GM19372 (cell line): ENCODE results near the gene CDK17.
"Not testable (repeated sequence)": the region's sequence is repeated elsewhere in the genome, so short reads cannot be mapped to it uniquely, and the experiment has no call there.

ENCODE experiments used
- ATAC-seq: cut with Tn5 transposase; IDR thresholded peaks from one replicate; pipeline ENCODE4 v1.9.1; 2021; ENCODE audit warnings: mild to moderate bottlenecking, low read depth, moderate library complexity; ENCODE audit not compliant: unreplicated experiment

The CDK17 gene

DNA sequence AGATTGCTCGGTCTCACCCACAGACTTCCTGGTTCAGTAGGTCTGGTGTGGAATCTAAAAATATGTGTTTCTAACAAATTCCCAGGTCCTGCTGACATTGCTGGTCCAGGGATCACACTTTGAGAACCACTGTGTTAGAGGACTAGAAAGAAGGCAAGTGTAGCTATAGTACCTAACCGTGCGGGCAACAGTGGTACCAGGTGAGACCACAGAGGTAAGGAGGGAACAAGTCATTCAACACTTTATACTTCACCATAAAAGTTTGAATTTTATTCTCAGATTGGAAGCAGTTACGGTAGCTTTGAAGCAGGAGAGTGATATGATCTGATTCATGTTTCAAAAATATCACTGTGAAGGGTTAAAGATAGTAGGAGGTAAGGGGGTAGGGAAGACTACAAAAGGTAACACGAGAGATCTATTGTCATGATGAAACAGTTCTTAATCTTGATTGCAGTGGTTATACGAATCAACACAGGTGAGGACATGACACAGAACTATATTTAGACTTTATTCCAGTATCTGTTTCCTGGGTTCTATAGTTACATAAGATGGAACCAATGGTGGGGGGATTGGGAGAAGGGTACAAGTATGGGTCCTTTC, 73.5 kb downstream of the CDK17 start:
- ATAC-seq = no peak

DNA sequence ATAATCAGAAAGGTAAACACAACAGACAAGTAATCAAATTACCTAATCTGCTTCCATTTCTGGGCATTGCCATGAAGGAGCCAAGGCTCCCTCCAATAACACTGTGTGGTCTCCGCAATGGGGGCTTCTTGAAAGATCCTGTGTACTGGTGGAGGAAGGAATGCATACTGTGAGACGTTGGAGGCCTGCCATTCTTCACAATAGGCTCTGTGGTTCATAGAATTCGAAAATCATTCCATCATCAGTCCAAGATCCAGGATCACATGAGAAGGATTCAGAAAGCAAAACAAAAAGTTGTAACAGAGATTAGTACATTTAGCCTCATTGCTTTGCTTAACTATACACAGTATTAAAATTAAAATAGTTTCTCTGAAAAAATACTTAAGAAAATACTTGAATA, 76.3 kb downstream of the CDK17 start:
- ATAC-seq = no peak

DNA sequence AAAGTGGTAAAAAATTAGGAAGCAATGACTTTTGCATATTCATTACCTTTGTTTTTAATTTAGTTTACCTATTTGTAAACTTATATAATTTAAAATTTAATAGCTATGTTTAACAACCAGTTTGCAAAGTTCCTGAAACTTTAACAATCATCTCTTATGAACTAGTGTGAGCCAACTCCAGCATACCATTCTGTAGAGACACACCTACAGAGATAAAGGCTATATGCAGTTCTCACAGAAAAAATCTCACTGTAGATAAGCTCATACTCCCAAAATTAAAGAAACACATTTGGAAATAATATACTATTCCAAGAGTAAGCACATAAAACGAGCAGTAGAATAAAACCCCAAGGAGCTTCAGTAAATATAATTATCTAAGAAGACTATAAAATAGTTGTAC, 77.5 kb downstream of the CDK17 start:
- no peak for ATAC-seq

DNA sequence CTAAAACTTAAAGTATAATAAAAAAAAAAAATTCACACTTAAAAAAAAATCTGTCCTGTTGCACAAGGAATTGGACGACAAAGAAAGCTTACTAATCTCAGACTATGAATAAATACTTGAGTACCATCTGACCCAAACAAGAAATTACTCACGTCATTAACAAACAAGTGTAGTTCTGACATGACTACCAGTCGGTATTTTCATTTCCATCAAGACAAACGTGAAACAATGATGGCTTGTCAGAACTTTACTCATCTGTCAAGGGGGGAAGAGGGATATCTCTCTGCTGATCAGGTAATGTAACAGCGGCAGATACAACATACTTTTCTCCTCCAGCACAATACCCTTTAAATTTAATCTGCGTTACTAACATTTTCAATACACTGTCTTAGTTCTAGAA, 78.3 kb downstream of the CDK17 start:
- ATAC-seq = no peak

DNA sequence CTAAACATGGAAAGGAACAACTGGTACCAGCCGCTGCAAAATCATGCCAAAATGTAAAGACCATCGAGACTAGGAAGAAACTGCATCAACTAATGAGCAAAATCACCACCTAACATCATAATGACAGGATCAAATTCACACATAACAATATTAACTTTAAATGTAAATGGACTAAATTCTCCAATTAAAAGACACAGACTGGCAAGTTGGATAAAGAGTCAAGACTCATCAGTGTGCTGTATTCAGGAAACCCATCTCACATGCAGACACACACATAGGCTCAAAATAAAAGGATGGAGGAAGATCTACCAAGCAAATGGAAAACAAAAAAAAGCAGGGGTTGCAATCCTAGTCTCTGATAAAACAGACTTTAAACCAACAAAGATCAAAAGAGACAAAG, 82.4 kb downstream of the CDK17 start:
- not testable (repeated sequence) for ATAC-seq

DNA sequence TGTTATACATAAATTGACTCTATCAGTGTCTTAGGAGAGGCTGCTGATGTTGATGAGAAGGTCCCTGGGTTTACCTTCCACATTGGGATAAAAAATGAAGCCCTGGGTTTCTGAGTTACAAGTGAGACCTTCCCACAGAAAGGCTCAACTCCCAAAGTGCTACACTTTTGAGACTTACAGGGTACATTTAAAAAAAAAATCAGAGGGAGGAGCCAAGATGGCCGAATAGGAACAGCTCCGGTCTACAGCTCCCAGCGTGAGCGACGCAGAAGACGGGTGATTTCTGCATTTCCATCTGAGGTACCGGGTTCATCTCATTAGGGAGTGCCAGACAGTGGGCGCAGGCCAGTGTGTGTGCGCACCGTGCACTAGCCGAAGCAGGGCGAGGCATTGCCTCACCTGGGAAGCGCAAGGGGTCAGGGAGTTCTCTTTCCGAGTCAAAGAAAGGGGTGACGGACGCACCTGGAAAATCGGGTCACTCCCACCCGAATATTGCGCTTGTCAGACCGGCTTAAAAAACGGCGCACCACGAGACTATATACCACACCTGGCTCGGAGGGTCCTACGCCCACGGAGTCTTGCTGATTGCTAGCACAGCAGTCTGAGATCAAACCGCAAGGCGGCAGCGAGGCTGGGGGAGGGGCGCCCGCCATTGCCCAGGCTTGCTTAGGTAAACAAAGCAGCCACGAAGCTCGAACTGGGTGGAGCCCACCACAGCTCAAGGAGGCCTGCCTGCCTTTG, 84.3 kb downstream of the CDK17 start:
- ATAC-seq = not testable (repeated sequence)

DNA sequence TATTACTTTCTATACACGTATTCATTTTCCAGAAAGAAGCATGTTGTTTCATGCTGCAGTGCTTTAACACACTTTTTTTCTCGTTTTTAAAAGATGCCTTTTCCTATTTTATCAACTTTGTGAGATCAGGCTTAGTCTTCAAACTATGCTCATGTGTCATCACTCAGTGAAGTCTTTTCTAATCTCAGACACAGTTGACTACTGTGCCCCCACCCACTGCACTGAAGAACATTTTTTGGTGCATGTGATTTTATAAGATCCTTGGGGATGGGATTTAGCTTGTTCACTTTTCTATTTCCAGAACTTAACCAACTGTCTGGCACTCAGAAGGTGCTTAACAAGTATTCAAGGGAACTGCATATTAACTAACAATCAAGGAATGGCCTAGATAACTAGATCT, 85.5 kb downstream of the CDK17 start:
- no peak for ATAC-seq

DNA sequence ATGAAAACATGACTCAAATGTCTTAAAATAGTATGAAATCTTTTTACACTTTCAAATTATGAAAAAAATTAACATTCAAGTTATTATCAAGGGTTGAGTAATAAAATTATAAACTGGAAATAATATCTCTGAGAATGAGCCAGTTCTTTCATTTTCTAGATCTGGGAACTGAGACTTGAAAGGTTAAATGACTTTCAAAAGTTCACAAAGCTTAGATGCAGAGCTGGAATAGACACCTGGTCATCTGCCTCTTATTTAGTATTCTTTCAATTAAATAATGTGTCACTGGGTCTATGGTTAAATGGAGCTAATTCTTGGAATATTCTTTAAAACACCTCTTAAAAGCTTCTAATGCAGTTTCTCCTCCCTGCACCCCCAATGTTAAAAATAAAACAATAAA, 86.6 kb downstream of the CDK17 start:
- no peak for ATAC-seq

DNA sequence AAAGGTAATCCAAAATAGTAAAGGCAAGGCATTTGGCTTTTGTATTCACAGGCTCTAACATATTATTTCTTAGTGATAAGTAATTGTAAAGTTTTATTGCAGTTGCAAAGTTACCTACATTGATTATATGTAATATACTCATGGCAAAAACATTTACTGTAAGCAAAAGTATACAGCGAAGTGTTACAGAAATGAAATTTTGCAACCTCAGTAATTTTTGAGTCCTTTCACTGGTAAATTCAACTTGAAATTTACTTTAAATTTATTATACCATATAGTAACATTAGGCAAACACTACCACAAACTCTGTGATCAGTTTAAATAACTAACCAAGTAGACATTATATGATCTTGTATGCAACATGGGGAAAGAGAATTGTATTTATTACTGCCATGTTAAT, 89.0 kb downstream of the CDK17 start:
- ATAC-seq = no peak

DNA sequence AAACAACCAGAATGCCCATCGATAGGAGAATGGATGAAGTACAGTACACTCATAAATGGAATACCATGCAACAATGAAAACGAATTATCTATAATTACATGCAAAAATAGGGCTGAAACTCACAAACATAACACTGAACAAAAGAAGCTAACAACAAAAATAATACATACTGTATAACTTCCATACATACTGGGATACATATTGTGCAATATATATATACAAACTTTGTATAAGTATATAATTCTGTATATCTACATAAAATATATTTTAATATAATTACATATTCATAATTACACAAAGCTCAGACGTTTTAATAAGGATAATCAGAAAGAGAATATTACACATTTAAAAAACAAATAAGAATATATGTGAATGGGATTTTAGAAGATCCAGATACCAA, 90.2 kb downstream of the CDK17 start:
- no peak for ATAC-seq

DNA sequence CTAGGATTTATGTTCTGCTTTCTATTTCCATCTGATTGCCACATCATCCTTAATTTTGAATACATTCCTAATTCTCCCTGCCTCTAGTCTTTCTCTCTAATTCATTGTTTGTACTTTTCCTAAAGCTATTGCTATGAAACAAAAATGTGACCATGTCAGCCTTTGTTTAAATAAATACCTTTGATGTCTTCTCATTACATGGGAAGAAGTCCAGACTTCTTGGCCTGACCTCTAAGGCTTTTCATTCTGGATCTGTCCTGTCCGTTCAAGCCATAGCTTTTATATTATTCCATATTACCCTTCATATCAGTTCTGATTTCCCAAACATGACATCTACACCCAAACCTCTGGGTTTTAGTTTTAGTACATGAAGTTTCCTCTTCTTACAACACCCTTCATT, 91.4 kb downstream of the CDK17 start:
- ATAC-seq = no peak

DNA sequence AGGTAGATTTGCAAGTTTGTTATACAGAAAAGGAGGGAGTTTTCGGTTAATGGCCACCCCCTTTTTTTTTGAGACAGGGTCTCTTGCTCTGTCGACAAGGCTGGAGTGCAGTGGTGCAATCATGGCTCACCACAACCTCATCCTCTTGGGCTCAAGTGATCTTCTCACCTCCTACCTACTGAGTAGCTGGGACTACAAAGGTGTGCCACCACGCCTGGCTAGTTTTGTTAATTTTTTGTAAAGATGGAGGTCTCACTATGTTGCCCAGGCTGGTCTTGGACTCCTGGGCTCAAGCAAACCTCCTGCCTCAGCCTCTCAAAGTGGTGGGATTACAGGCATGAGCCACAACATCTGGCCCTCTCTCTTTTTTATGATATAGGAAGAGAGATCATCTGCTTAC, 94.6 kb downstream of the CDK17 start:
- no peak for ATAC-seq

DNA sequence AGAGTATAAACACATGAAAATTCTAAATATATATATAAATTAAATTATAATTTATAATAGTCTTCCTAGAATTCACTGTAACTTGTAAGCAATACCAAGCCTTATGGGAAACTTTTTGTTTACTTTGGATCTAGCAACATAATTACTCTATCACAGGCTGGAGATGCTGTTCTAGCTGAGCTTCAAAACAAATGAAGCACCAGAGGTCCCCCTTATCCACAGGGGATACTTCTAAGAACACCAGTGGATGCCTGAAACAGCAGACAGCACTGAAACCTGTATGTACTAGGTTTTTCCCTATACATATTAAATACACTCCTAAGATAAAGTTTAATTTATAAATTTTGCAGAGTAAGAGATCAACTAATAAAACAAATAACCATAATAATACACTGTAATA, 96.6 kb downstream of the CDK17 start:
- ATAC-seq = no peak

DNA sequence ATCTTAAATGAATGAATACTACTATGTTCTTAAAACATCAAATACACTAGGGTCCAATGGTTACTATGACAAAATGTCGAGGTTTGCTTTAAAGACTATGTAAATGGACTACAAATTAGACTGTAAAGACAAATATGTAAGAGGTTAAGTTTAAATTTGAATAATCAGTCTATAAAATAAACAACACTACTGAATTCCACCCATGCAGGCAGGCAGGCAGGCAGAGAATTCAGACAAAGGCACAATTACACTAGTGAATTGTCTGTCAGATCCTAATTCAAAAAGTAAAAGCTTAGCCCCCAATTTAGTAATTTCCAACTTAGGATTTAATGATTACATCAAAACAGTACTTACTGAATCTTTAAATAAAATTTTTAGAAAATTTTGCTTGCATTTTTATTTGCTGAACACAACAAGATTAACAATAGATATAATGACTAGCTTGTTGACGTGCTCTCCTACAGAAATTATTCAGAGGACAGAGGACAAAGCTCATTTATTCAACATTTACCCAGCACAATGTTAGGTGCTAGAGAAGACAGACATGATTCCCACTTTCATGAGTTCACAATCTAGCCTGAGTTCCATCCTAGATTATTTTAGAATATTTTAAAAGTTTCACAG, 97.4 kb downstream of the CDK17 start:
- ATAC-seq = no peak

DNA sequence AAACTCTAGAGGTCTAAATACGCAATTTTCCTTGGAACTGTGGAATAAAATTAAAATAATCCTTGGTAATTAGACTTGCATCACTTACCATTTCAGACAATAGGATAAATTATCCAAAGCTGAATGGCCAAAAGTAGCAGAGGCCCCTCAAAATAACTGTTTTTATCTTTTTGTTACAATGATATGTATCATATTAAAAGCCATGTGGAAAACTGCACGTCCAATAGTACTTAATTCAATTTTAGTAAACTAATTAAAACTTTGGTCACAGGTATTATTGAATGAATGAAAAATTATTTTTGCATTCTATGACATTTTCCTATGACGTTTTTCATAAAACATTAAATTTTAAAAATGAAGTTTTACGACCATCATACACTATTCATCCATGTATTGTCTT, 98.5 kb downstream of the CDK17 start:
- ATAC-seq = no peak

DNA sequence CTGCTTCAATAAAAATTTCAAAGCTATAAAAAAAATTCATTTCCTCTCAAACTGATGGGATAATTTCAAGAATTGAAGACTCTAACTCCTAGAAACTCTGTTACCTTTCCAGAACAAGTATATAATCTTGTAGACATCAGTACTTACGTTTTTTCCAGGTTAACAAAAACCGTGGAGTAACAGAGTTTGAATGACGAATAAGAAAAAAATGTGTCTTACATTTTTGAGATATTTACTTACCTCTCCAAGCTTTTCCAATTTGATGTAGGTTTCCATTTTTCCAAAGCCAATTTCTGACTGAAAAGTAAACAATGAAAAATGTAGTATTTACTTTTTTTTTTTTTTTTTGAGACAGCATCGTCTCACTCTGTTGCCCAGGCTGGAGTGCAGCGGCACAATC, 100.2 kb downstream of the CDK17 start:
- ATAC-seq = no peak

DNA sequence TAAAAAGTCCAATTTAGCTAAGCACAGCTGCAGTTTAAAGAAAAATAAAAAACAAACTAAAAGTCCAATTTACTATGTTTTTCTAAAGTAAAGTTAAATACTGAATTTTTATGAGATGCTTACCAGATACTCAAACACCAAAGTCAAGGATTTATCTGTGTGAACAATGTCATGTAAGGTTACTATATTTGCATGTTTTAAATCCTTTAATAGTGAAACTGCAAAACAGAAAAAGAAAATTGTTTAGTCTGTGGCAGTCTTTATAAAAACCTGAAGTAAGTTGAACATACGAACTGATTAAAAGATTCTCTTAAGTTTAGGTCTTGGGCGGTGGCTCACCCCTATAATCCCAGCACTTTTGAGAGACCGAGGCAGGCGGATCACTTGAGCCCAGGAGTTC, 102.7 kb downstream of the CDK17 start:
- no peak for ATAC-seq

DNA sequence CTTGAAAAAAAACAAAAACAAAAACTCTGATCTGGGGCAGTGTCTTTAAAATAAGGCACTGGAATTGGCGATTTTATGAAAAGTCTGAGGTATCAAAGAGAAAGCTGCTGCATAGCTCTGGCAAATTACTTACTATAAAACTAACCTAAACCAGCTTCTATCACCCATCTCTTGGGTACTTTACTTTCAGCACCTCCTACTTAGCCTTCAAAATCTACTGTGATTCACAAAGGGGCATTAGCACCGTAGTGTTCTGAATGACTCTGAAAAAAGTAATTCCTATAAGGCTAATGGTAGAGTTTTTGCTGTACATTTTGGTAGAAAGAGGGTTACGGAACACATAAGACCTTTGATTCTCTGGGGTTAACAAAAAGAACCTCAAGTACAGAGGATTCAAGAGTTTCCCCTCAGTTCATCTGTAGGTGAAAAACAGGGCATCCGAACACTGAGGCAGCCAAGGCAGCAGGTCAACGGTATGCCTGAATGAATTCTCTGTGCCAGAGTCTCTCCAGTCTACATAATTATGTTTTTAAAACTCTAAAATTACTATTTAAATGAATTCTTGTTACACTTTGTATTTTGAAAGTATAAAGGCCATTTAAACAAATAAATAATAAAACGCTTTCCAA, 104.6 kb downstream of the CDK17 start:
- no peak for ATAC-seq

DNA sequence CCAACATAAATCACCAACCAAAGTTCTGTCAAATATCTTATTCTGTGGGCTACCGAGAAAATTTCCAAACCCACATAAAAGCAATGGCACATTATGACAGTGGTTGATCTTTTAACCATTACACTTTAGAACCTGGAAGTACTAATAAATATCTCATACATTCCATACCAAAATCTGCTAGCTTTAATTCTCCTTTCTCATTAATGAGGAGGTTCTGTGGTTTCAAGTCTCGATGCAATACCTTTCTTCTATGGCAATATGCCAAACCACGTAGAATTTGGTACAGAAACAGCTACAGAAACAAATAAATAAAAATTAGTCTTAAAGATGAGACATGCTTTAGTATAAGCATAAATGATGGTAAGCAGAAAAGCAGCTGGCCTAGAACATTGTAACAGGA, 105.4 kb downstream of the CDK17 start:
- no peak for ATAC-seq

DNA sequence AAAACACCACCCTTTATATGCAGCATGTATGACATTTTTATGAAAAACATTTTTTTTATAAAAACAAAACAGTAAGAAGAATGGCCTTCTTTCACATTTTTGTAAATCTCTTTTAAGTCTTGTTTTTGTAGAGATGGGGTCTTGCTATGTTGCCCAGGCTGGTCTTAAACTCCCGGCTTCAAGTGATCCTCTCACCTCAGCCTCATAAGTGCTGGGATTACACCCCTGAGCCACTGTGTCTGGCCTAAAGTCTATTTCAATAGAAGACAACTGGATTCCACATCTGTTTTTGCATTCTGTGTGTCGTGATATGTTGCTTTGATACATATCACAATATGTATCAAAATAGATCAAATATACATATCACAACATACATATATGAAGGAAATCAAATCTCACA, 107.1 kb downstream of the CDK17 start:
- ATAC-seq = no peak

DNA sequence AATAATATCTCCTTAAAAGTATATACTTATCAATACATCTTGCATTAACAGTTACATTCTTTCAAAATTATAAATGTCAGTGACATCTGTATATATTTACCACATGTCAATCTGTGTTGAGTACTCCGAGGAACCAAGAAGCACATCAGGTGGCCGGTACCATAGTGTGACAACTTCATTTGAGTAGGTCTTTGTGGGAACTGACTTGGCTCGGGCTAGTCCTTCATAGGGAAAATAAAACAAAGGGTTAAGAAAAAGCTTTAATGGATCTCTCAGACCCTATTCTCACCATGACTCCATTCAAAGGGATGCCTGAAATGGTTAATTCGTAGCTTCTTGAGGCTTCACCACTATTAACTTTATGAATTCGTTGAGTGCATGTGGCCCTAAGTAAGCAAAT, 111.2 kb downstream of the CDK17 start:
- no peak for ATAC-seq

DNA sequence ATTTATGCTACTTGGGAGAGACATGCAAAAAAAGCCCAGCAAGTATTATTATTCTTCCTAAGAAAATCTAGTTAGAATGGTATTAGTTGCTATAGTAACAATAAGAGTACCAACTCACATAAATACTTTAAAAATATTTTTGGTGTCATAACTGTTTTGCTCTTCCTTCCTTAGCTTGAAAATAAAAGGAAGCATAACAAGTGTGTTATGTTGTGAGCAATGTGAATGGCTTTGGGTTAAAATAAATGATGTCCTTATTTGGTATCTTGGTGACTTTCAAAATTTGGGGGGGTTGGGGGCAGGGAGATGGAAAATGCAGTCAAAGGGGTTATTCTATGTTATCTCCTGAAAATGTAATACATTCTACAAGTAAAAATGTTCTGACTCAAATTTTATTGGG, 115.1 kb downstream of the CDK17 start:
- ATAC-seq = no peak
